ENCODE results near the gene ADAP1.

The ADAP1 gene

DNA sequence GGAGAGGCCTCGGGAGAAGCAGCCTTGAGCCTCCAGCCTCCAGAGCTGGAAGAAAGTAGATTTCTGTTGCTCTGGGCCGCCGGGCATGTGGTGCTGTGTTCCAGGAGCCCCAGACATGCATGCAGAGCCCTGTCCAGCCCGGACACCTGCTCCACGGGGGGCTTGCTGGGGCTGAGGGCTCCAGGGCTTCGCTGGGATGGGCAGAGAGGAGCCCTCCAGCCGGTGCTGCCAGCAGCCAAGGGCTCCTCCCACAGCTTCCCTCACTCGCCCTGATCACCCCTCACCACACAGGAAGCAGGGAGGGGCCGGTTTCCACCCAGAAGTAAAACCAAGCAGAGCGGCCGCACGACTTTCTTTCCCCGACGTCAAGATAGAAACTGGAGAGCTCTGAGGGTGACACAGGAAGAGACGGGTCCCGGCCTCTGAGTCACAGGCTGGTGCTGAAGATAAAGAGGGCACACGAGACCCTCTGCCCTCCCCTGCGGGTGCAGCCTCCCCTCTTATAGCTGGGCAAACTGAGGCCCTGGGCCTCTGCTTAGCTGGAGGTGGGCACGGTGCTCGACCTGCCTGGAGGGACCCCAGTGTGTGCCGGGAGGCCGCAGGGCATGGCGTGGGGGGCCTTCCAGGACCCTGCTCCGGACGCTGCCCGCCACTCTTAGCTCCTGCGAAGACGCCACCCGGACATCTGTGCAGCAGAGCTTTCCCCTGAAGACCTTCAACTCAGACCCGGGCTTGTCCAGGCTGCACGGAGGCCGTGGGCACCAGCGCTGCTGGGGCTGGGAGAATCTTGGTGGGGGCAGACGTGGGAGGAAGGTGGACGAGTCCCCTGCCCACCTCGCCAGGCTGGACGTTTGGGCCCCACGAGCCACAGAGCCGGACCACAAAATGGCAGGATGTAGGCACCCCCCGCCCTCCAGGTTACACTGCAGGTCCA lies 31.1 kb downstream of the ADAP1 start:
- peak in 8 of 51 donors; percentile 17 to 47 (median 30) for DNase-seq

DNA sequence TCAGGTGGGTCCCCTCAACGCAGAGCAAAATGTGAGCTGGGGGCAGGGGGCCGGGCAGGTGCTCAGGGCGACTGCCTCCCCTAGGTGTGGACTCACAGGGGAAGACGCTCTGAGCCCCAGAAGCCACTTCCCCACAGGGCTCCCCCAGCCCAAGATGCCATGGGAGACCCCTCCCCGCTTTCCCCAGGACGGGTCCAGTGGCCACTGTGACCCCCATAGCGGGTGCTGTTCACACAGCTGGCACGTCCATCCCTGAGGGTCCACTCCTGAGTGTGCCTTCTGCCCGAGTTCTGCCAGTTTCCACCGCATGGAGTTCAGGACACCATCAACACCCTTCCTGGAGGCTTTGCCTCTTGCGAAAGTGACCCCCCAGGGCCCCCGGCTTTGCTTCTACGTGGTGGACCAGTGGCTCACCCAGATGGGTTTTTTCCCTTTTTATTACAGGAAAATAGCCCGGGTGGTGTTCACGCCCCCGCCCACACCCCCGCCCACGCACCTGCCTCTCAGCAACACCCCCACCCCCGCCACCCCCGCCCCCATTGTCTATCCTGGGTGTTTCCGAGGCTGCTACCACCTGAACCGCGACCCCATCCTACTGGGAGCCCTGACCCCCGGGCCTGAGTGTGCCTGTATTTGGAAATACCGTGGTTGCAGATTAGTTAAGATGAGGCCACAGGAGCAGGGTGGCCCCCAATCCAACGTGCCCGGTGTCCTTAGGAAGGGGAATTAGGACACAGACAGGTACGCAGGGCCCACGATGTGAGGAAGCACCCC lies 32.0 kb downstream of the ADAP1 start:
- no peak for DNase-seq

DNA sequence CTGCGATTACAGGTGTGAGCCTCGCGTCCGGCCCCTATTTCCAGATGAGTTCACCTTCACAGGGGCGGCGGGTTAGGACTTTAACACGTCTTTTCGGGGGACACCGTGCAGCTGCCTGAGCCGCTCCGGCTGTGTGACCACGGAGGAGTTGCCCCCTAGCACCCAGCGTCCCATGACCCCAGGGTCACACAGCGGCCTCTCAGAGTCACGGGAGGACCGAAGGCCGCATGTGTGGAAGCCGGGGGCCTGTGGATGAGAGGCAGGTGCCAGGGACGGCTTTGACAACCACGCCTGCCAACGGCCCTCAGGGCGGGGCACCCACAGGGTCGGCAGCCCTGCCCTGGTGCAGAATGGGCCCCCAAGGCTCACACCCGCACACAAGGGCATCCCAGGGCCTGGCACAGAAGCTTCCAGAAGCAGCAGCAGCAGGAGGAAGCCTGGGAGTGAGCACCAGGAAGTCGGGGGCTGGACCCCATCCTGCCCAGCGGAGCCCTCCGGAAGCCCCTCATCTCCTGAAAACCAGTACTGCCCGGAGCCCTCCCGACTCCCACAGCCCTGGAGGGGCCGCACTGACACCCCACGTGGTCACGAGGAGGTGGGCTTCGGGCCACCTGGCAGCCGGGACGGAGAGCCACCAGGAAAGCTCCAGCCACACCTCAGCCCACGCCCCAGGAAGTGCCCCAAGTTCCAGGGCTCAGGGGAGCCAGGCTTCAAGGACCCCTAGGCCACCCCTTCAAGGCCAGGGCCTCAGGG lies 32.7 kb downstream of the ADAP1 start:
- DNase-seq = no peak

DNA sequence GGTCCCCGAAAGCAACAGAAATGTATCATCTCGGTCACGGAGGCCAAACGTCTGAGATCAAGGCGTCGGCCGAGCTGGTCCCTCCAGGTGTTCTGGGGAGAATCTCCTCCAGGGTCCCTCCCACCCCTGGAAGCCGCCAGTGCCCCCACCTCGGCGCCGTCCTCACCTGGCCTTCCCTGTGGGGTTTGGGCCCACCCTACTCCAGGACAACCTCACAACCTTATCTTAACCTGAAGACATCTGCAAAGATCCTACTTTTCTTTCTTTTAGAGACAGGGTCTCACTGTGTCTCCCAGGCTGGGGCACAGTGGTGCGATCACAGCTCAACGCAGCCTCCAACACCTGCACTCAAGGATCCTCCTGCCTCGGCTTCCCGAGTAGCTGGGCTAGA lies 33.4 kb downstream of the ADAP1 start:
- no peak for DNase-seq

DNA sequence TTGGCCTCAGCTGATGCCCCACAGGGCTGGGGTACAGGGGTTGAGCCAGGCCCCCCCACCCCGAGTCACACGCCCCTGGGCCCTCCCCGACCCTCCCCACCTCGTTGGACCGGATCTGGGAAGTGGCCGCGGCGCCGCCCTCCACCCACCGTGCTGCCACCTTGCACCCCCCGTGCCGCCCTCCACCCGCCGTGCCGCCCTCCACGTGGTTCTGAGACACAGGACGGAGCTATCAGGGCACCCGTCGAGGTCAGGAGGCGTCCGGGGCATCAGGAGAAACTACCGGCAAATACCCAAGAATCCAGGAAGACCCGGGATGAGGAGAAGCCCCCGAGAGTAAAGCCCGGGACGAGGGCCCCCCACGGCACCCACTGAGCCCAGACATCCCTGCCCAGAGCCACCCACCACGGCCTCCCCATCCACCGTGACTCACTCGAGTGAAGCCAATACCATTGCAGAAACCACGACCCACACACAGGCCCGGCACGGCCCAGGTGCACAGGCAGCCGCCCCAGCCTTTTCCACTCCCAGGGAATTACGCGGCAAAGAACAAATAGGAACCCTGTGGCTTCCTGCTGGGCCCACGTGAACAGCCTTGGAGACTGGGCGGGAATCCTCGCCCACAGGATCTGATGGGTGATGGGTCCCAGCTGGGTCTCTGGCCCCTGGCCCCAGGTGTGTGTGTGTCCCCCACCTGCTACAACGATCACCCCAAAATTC lies 34.0 kb downstream of the ADAP1 start:
- DNase-seq = peak in 4 of 51 donors; percentile 24 to 67 (median 32)

DNA sequence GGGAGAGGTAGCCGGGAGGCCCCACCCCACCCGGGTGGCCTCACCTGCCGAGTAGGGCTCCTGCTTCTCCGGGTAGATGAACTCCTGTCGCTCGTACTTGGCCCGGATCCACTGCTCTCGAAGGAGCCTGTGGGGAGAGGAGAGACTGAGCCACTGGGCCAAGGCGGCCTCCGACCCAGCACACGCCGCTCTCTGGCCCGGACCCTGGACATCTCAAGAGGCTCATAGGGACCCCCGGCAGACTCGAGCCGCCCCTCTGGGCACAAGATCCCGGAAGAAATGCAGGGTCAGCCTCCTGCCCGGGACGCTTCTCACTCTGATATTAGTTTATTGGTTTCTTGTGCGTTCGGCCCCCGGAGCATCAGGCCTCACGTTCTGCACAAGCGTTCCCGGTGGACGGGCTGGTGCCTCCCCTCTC lies 34.5 kb downstream of the ADAP1 start:
- DNase-seq = no peak

DNA sequence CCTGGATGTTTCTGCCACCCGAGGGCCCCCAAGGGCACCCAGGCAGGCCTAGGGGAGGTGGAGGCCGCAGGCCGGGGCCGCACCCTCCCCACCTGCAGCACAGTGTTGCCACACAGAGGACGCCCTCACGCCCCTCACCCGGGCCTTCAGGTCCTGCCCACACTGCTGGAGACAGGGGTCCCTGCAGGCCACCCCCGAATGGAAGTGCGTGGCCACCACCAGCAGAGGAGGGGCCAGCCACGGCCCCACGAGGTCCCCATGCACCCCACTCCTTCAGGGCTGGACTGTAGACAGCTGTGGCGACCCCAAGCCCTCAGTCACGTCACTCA lies 35.4 kb downstream of the ADAP1 start:
- DNase-seq = no peak

DNA sequence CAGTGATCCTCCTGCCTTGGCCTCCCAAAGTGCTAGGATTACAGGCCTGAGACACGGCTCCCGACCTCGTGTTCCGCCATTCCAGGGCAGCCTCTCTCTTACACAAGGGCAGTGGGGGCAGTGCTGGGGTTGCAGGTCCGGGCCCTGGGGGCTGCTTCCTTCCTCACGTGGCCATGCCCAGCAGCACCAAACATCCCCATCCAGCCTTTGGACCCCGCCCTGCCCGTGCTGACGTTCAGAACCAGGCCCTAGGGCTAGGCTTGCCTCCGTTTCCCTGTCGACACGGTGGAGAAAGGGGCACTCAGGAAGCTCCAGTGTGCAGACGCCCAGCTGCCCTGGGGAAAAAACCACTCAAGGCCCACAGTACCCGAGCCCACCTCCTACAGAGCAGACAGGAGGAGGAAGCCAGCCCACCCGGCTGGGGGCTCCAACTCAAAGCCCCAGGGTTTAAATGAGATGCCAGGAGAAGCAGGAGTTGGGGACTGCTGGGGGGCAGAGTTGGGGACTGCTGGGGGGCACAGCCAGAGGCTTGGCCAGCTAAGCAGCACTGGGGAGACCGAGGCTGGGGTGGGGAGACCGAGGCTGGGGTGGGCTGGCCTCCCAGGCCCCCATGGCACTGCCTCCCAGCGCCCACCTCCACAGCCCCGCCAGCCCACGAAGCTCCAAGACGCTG lies 35.9 kb downstream of the ADAP1 start:
- no peak for DNase-seq

DNA sequence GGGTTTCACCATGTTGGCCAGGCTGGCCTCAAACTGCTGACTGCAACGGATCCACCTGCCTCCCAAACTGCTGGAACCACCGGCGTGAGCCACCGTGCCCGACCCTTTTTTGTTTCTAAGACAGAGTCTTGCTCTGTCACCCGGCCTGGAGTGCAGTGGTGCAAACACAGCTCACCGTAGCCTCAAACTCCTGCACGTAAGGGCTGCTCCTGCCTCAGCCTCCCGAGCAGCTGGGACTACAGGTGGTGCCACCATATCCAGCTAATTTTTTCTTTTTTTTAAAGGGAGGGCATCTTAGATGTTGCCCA lies 36.4 kb downstream of the ADAP1 start:
- no peak for DNase-seq

DNA sequence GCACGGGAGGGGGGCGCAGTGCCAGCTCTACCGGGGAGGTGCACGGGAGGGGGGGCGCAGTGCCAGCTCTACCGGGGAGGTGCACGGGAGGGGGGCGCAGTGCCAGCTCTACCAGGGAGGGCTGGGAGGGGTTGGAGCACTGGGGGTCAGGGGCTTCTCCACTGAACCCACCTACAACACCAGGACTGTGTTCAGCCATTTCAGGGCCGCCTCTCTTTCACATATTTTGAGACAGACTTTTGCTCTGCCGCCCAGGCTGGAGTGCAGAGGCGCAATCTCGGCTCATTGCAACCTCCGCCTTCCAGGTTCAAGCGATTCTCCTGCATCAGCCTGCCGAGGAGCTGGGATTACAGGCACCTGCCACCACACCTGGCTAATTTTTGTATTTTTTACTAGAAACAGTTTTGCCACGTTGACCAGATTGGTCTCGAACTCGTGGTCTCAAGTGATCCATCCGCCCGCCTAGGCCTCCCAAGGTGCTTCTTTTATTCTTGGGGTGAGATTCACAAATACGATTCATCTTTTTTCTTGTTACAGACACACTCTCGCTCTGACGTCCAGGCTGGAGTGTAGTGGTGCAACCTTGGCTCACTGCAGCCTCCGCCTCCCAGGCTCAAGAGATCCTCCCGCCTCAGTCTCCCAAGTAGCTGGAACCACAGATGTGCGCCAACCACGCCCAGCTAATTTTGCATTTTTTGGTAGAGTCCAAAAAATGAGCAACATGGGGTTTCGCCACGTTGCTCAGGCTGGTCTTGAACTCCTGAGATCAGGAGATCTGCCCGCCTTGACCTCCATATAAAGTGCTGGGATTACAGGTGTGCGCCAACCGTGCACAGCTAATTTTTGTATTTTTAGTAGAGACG lies 37.0 kb downstream of the ADAP1 start:
- no peak for DNase-seq

DNA sequence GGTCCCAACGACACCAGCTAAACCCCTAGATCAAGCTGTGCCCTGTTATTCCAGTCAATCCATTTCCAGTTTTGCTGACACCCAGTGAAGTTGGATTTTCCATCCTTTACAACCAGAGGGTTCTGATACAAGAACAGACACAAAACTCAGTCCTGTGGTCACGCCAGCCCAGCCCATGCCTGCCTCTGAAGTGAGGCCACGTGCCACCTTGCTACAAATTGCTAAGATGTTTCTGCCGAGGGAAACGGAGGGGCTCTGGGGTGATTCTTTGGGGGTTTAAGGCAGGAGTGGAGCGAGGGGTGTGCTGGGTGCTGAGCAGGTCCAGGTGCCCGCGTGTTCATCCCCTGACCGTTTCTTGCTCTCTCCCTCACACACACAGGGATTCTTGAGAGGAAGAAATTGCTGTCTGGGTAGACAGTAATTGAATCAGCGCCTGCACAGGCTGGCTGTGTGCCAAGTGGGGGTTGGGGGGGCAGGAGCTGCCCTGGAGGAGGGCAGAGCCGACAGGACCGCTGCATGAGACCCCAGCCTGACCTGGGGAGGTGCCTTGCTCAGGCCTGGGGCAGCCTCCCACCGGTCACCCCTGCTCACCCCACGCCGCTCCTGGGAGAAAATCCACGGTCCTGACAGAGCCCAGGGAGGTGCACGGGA lies 38.1 kb downstream of the ADAP1 start:
- peak in 6 of 51 donors; percentile 27 to 43 (median 34) for DNase-seq

DNA sequence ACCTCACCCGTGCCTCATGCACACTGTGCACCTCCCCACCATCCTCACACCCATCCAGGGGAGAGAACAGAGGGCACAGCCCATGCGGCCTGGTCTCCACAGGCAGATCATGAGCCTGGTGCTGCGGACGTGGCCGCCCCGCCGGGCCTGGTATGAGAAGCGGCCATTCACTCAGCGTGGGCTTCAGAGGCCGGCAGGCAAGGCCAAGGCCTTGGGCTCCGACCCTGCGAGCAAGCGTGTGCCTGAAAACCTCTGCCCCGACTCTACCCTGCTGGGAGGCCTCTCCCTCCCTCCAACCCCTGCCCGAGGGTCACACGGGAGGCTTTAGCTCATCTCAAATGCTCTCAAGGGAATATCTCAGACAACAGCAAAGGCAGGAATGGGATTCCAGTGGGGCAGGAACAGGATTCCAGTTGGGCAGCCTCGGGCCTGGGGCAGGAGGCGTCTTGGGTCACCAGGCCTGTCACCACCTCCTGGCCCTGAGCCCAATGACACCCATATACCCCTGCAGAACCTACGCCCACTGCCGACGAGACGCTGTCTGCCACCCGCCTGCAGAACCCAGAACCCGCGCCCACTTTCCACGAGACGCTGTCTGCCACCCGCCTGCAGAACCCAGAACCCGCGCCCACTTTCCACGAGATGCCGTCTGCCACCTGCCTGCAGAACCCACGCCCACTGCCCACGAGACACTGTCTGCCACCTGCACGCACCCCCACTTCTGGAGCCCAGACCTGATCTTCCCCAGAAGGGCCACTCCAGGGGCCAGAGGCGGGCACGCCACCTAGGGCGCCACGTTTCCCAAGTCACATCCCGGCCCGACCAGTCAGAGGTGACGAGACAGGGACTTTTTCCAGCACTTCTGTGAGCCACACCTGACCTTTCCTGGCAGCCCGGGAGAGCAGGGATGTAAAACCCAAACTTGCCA lies 38.9 kb downstream of the ADAP1 start:
- DNase-seq = peak in 1 of 51 donors; percentile 29

DNA sequence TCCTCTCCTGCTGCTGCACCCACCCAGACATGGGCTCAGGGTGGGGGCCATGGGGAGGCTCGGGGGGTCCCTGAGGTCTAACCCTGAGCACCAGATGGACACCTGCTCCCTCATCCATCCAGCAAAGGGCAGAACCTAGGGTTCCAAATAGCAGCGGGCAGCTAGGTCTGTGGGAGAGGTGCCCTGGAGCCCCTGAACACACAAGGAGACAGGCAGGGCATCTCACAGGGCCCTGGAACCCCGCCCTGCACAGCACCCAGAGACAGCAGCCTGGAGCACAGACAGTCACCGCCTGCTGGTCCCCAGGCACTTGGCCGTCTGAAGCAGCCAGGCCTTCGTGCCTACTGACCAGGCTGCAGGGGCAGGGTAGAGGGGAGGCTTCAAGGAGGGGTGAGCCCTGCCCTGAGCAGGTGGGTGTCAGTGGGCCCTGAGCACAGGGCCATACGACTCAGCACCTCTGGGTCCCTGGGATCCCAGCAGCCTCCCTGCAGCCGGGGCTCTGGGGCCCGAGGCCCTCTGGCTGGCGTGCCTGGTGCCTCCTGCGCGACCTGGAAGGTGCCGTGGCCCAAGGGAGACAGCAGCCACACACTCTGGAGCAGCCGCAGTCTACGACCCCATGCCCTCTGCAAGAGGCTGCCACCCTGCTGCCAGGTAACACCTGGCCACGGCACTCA lies 39.8 kb downstream of the ADAP1 start:
- no peak for DNase-seq

DNA sequence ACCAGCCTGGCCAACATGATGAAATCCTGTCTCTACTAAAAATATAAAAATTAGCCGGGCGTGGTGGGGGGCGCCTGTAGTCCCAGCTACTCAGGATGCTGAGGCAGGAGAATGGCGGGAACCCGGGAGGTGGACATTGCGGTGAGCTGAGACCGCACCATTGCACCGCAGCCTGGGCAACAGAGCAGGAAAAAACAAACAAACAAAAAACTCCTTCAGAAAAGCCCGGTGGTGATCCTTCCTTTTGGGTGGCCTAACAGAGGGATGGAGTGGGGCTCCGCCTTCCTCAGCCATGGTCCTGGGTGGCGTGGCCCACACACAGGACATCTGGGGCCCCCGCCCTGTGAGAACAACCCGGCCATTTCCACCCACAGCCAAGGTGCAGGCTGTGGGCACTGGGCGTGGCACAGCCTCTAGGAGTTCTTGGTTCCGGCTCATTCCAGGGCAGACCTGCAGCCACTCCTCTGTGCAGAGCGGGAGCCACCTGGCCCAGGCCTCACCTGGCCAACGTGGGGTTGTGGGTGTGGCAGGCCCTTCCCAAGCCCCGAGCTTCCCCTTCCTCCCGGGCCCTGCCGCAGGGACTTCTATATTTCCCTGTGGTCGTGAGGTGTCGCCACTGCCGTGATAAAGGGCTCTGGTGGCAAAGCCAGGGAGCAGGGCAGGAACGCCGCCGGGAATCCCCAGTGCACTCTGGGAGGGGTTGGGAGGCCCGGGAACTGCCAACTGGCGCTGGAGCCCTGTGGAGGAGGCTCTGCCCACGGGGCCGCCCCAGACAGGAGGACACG lies 40.6 kb downstream of the ADAP1 start:
- peak in 37 of 51 donors; percentile 8 to 84 (median 51) for DNase-seq

DNA sequence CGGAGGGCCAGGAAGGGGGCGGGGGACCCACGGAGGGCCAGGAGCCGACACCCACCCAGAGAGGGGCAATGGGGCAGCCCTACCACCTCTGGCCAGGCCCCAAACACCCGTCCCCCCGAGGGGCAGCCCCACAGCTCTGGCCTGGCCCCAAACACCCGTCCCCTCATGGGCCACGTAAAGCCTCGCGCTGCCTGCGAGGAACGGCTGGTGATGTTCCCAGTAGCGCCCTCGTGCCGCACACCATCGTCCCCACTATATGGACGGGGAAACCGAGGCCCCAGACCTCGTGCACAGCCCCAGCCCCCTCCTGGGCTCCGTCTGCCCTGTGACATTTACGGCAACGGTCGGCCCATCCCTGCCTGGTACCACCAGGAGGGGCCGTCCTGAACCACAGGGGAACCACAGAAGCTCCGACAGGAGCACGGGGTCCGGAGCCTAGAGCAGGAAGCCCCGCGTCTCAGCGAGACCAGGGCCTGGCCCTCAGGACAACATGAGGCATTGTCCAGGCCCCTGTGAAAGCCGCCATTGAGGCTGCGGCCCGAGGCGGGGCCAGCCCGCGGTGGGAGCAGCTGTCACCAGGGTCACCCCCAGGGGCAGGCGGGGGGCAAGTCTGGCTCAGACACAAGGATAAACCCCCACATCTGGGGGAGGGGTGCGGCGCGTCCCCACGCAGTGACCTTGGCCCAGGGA lies 42.5 kb downstream of the ADAP1 start:
- peak in 42 of 51 donors; percentile 13 to 91 (median 74) for DNase-seq

DNA sequence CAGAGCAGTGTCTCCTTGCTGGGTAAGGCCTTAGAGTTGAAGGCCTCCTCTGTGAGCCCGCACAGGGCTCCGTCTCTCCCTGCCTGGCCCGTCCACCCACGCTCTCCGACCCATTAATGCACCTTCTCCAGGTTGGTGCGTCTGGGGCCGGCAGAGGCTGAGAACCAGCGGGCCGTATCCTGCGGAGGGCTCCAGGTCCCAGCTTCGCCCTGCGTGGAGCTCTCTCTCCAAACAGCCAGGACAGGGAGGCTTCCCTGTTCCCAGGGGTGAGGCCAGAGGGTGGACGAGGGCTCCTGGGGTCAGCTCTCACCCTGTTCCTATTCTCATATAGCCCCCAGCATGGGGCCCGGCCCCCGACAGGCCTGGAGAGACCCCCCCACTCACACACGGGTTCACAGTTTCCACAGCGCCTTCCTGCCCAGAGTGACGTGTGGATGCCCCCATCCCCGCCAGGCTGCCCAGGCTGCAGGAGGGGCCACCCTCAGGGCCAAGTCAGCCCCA lies 43.5 kb downstream of the ADAP1 start:
- DNase-seq = no peak

Data from hypothalamus (tissue), 51 donors.